Smooth muscle cell (in vitro differentiated cells): ENCODE data around the gene HOXA4. TPM values are rescaled to one million over a fixed set of nuclear protein-coding genes. Genes with fewer than 3 reads are reported as not detected.

Source experiments
- DNase-seq: peaks from one replicate; lab custom pipeline; 2025; ENCODE audit not compliant: unreplicated experiment; lab: John Stamatoyannopoulos, UW
- H2AFZ ChIP-seq: fragments of 200-600 bp; sonication (generic); 2 replicates; pipeline ENCODE4 v1.6.0; 2016; ENCODE audit warnings: antibody characterized with exemption, low read depth, mild to moderate bottlenecking
- H3F3A ChIP-seq: fragments of 200-600 bp; sonication (generic); 2 replicates; pipeline ENCODE4 v1.6.0; 2017; ENCODE audit warnings: antibody characterized with exemption, low read depth
- H3K27ac ChIP-seq: fragments of 200-600 bp; sonication (generic); 2 replicates; pipeline ENCODE4 v1.5.1; 2016; ENCODE audit warnings: low read depth, mild to moderate bottlenecking
- H3K27me3 ChIP-seq: fragments of 200-600 bp; sonication (generic); 2 replicates; pipeline ENCODE4 v1.6.1; 2016; ENCODE audit warnings: low read depth, mild to moderate bottlenecking
- H3K36me3 ChIP-seq: fragments of 200-600 bp; sonication (generic); 2 replicates; pipeline ENCODE4 v1.5.1; 2016; ENCODE audit warnings: low read depth
- H3K4me1 ChIP-seq: fragments of 200-600 bp; sonication (generic); 2 replicates; pipeline ENCODE4 v1.5.1; 2016; ENCODE audit warnings: low read depth
- H3K4me2 ChIP-seq: fragments of 200-600 bp; sonication (generic); 2 replicates; pipeline ENCODE4 v1.6.0; 2016; ENCODE audit warnings: mild to moderate bottlenecking
- H3K4me3 ChIP-seq: fragments of 200-600 bp; sonication (generic); 2 replicates; pipeline ENCODE4 v1.5.1; 2016; ENCODE audit warnings: mild to moderate bottlenecking
- H3K79me2 ChIP-seq: fragments of 200-600 bp; sonication (generic); 2 replicates; pipeline ENCODE4 v1.6.0; 2016; ENCODE audit warnings: low read depth, mild to moderate bottlenecking
- H3K9ac ChIP-seq: fragments of 200-600 bp; sonication (generic); 2 replicates; pipeline ENCODE4 v1.6.0; 2016; ENCODE audit warnings: low read depth
- H3K9me3 ChIP-seq: fragments of 200-600 bp; sonication (generic); replicated peaks from 2 replicates; pipeline ENCODE4 v1.5.1; 2016; ENCODE audit warnings: low read depth
- H4K20me1 ChIP-seq: fragments of 200-600 bp; sonication (generic); 2 replicates; pipeline ENCODE4 v1.6.0; 2016; ENCODE audit warnings: low read depth
- CTCF ChIP-seq: fragments of 200-600 bp; sonication (generic); IDR thresholded peaks from 2 replicates; pipeline ENCODE4 v1.5.1; 2017; ENCODE audit warnings: borderline replicate concordance, mild to moderate bottlenecking, antibody characterized with exemption; ENCODE audit not compliant: insufficient read depth, poor library complexity, severe bottlenecking
- WGBS: methylation state at CpG from one replicate; pipeline ENCODE4 v1.1.7; 2016; ENCODE audit warnings: low lambda C conversion rate; 5-methylcytosine and 5-hydroxymethylcytosine counted together
- polyA plus RNA-seq: library from polyadenylated mRNA; unstranded; fragments of >200 nt; fragmentation: Nextera tagmentation; extraction: Ambion mirVana; gene quantifications from 2 replicates; pipeline ENCODE4 v1.2.1, GENCODE V29; 2016
- total RNA-seq: library from RNA; depleted of rRNA; stranded (reverse); fragments of >200 nt; gene quantifications from 2 replicates; pipeline ENCODE4 v1.2.3, GENCODE V29; 2014

HOXA4 gene
- total and polyA plus RNA-seq, 2 experiments from 2014 or later = 0.22 TPM; not detected in 1

GRCh38 chr7:27156508-27156898, 25.9 kb upstream of the HOXA4 start, which contains the start of gene HOXA7:
Gene HOXA7, minus strand, starts transcription at chr7:27156675. Its CDS starts 130 bp downstream, at chr7:27156545.
- no peaks in the 10 kb centered on the region for H3K36me3 ChIP-seq
- no peak for DNase-seq
- no peaks in the 10 kb centered on the region for H3F3A ChIP-seq
- peak within 1 kb of the TSS; percentile 91 for H3K4me2 ChIP-seq
- H2AFZ ChIP-seq = peak within 1 kb of the TSS; percentile 72
- peak within 1 kb of the TSS; percentile 51 for H3K4me3 ChIP-seq
- no peak for TF ChIP-seq CTCF
- H3K9ac ChIP-seq = no peak within 1 kb of the TSS
- 11% methylated on average over 33 of the region's 33 CpGs for WGBS
- H3K9me3 ChIP-seq = no peaks in the 10 kb centered on the region
- H4K20me1 ChIP-seq = no peaks in the 10 kb centered on the region
- peaks cover 3% of the 10 kb centered on the region for H3K4me1 ChIP-seq
- no peak within 1 kb of the TSS for H3K27ac ChIP-seq
- H3K27me3 ChIP-seq = peaks cover 91% of the 10 kb centered on the region
- no peaks in the 10 kb centered on the region for H3K79me2 ChIP-seq

- H3K9ac ChIP-seq = no peak overlapping the region
- no peaks in the 10 kb centered on the region for H4K20me1 ChIP-seq
- H3K4me2 ChIP-seq = peak overlapping the region; percentile 91
- no peaks in the 10 kb centered on the region for H3K79me2 ChIP-seq
- H3K27ac ChIP-seq = no peak overlapping the region
- H2AFZ ChIP-seq = peak overlapping the region; percentile 72
- DNase-seq = no peak
- no peak for TF ChIP-seq CTCF
- peaks cover 96% of the 10 kb centered on the region for H3K27me3 ChIP-seq
- no peaks in the 10 kb centered on the region for H3K36me3 ChIP-seq
- no peaks in the 10 kb centered on the region for H3K9me3 ChIP-seq
- 11% methylated on average over 61 of the region's 63 CpGs for WGBS
- peaks cover 3% of the 10 kb centered on the region for H3K4me1 ChIP-seq
- peak overlapping the region; percentile 51 for H3K4me3 ChIP-seq
- H3F3A ChIP-seq = no peaks in the 10 kb centered on the region
Measured at GRCh38 chr7:27155816-27156507, 25.4 kb upstream of the HOXA4 start.

DNA sequence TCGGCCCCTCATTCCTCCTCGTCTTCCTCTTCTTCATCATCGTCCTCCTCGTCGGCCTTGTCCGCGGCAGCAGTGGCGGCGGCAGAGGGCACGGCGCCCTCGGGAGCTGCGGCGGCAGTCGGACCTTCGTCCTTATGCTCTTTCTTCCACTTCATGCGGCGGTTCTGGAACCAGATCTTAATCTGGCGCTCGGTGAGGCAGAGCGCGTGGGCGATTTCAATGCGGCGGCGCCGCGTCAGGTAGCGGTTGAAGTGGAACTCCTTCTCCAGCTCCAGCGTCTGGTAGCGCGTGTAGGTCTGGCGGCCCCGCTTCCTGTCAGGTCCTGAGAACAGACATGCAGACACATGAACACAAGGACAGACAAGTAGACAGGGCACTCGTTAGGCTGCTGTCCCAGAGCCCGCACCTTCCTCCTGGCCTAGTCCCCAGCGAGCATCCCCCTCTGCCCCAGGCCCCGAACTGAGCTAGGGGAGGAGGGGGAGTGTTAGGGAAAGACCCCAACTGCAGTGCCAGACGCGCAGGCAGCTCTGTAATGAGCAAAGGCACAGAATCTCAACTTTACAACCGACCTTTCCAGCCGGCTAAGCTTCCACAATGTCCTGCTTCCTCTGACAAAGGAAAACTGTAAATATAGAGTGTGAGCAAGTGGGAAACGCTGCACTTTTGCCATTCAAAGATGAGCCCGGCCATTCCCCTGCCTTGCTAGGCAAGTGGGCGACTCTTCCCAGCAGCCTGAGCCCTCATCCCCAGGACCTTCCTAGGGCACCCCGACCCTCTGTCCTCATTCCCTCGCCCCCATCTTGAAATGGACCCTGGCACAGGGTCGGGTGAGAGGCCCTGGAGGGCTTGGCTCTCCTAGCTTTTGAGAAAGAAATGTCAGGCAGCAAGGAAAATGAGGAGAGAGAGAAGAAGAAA, 24.6 kb upstream of the HOXA4 start:
- no peak for DNase-seq
- WGBS = 17% methylated on average over 48 of the region's 48 CpGs
- H3K79me2 ChIP-seq = no peaks in the 10 kb centered on the region
- H3F3A ChIP-seq = no peaks in the 10 kb centered on the region
- no peaks in the 10 kb centered on the region for H3K36me3 ChIP-seq
- H3K4me2 ChIP-seq = peak overlapping the region; percentile 91
- H2AFZ ChIP-seq = peak overlapping the region; percentile 72
- no peaks in the 10 kb centered on the region for H3K4me1 ChIP-seq
- H3K9me3 ChIP-seq = no peaks in the 10 kb centered on the region
- H3K27ac ChIP-seq = no peak overlapping the region
- peak overlapping the region; percentile 51 for H3K4me3 ChIP-seq
- no peak overlapping the region for H3K9ac ChIP-seq
- H4K20me1 ChIP-seq = no peaks in the 10 kb centered on the region
- peaks cover 99% of the 10 kb centered on the region for H3K27me3 ChIP-seq
- TF ChIP-seq CTCF = no peak
